ENCODE results near the gene NGDN.

NGDN gene

DNA sequence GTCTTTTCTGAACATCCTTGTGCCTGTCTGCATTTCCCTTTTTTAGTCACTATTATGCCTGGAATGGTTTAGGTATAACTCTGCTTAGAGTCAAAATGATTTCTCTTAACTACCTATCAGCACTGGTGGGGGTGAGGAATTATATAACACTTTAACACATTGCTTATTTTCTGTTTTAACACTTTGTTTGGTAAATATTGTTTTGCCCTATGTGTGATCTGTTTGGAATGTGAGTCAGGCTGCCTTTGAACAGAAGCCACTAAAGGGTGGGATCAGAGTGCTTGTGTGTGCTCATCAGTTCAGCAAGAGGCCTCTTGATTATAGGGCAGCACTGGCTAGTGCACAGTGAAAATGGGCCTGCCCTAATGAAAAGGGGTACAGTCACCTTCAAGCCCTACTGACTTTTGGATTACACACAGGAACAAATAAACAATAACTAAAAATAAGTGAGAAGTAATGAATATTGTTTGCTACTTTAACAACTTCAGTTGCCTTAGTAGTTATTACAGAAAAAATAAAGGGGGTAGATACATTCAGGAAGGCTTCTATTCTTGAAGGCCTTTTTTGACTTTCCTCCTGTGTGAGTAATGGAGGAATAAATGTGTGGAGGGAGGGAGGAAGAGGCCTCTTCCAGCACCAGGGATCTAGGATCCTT is 23.2 kb downstream of the NGDN start:
- no peaks in the 10 kb centered on the region for H3K9me2 ChIP-seq (replicated peaks; ENCODE audit: insufficient read depth, low read length)
- no peaks in the 10 kb centered on the region for H3K36me3 ChIP-seq (ENCODE audit: low read length)
- no peak overlapping the region for H2AFZ ChIP-seq (ENCODE audit: low read depth, low read length, severe bottlenecking)
- H3K27me3 ChIP-seq (ENCODE audit: low read length): no peaks in the 10 kb centered on the region
- no peaks in the 10 kb centered on the region for H3F3A ChIP-seq (ENCODE audit: insufficient read depth)
- no peaks in the 10 kb centered on the region for H3K79me2 ChIP-seq (ENCODE audit: insufficient read depth, low read length)
- no peak overlapping the region for H3K27ac ChIP-seq (ENCODE audit: low read depth, low read length)
- no peak for TF ChIP-seq EZH2phosphoT487 (conservative IDR thresholded peaks at IDR 0.05; ENCODE audit: low read length)
- no peak for TF ChIP-seq CTCF (IDR thresholded peaks at IDR 0.05; ENCODE audit: insufficient read depth, low read length, poor library complexity, severe bottlenecking)
- no peaks in the 10 kb centered on the region for H3K9me3 ChIP-seq (ENCODE audit: insufficient read depth, low read length)
- no peaks in the 10 kb centered on the region for H4K20me1 ChIP-seq (ENCODE audit: low read depth, low read length)
- no peak overlapping the region for H3K4me3 ChIP-seq (ENCODE audit: insufficient read depth, low read length, poor library complexity, severe bottlenecking)
- no peak overlapping the region for H3K9ac ChIP-seq (ENCODE audit: low read length)
- no peak overlapping the region for H3K4me2 ChIP-seq (ENCODE audit: low read depth, low read length, poor library complexity, severe bottlenecking)

- TF ChIP-seq CTCF (IDR thresholded peaks at IDR 0.05; ENCODE audit: insufficient read depth, low read length, poor library complexity, severe bottlenecking) (no peak), EZH2phosphoT487 (conservative IDR thresholded peaks at IDR 0.05; ENCODE audit: low read length) (no peak)
- Histone ChIP-seq H3K4me3 (ENCODE audit: insufficient read depth, low read length, poor library complexity, severe bottlenecking) (no peak overlapping the region), H3F3A (ENCODE audit: insufficient read depth) (no peaks in the 10 kb centered on the region), H3K9me2 (replicated peaks; ENCODE audit: insufficient read depth, low read length) (no peaks in the 10 kb centered on the region), H4K20me1 (ENCODE audit: low read depth, low read length) (no peaks in the 10 kb centered on the region), H3K9me3 (ENCODE audit: insufficient read depth, low read length) (no peaks in the 10 kb centered on the region), H3K9ac (ENCODE audit: low read length) (no peak overlapping the region), H3K36me3 (ENCODE audit: low read length) (no peaks in the 10 kb centered on the region), H3K4me2 (ENCODE audit: low read depth, low read length, poor library complexity, severe bottlenecking) (no peak overlapping the region), H3K27me3 (ENCODE audit: low read length) (no peaks in the 10 kb centered on the region), H3K79me2 (ENCODE audit: insufficient read depth, low read length) (no peaks in the 10 kb centered on the region), H2AFZ (ENCODE audit: low read depth, low read length, severe bottlenecking) (no peak overlapping the region), H3K27ac (ENCODE audit: low read depth, low read length) (no peak overlapping the region)
Measured at GRCh38 chr14:23494223-23494622, 24.7 kb downstream of the NGDN start.

DNA sequence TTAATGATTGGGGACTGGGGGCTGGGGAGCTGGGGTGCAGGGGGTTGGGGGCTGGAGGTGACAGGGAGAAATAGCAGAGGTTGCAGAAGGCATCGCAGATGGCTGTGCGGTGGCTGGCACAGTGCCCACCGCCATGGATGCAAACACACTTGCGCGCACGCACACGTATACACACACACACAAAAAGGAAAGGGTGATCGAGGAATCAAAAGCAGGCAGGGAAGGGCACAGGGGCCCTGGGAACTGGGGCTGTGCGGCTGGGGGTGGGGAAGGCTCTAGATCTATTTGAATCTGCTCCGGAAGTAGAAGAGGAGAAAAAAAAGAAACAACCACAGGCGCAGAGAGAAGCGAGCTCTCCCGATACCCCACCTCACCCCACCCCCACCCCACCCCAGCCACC is 42.7 kb downstream of the NGDN start:
- Histone ChIP-seq H3K9ac (ENCODE audit: low read length) (no peak overlapping the region), H4K20me1 (ENCODE audit: low read depth, low read length) (no peaks in the 10 kb centered on the region), H3K9me3 (ENCODE audit: insufficient read depth, low read length) (no peaks in the 10 kb centered on the region), H3K9me2 (replicated peaks; ENCODE audit: insufficient read depth, low read length) (no peaks in the 10 kb centered on the region), H3K36me3 (ENCODE audit: low read length) (no peaks in the 10 kb centered on the region), H2AFZ (ENCODE audit: low read depth, low read length, severe bottlenecking) (no peak overlapping the region), H3K27ac (ENCODE audit: low read depth, low read length) (no peak overlapping the region), H3K4me3 (ENCODE audit: insufficient read depth, low read length, poor library complexity, severe bottlenecking) (no peak overlapping the region), H3K79me2 (ENCODE audit: insufficient read depth, low read length) (no peaks in the 10 kb centered on the region), H3K27me3 (ENCODE audit: low read length) (no peaks in the 10 kb centered on the region), H3K4me2 (ENCODE audit: low read depth, low read length, poor library complexity, severe bottlenecking) (no peak overlapping the region), H3F3A (ENCODE audit: insufficient read depth) (no peaks in the 10 kb centered on the region)
- TF ChIP-seq CTCF (IDR thresholded peaks at IDR 0.05; ENCODE audit: insufficient read depth, low read length, poor library complexity, severe bottlenecking) (no peak), EZH2phosphoT487 (conservative IDR thresholded peaks at IDR 0.05; ENCODE audit: low read length) (no peak)

Measured in SU-DHL-6 (cell line).